H1 (cell line): Measurements from ENCODE around the gene KRT17. TPM values are rescaled to one million over a fixed set of nuclear protein-coding genes. Genes with fewer than 3 reads are reported as not detected.

Experiments
- ASH2L ChIP-seq: fragments of 200-600, 300-600 bp; sonication (generic); IDR thresholded peaks from one replicate; pipeline ENCODE4 v1.7.1; 2017; ENCODE audit warnings: low read length
- CHD7 ChIP-seq: fragments of 300-600 bp; sonication (generic); IDR thresholded peaks from 2 replicates; pipeline ENCODE4 v1.7.1; 2012; ENCODE audit warnings: low read length, moderate library complexity, mild to moderate bottlenecking, inconsistent platforms; ENCODE audit not compliant: insufficient replicate concordance
- EZH2 ChIP-seq: fragments of 200-600 bp; sonication (generic); IDR thresholded peaks from 2 replicates; pipeline ENCODE4 v1.7.1; 2012; ENCODE audit warnings: low read depth, mild to moderate bottlenecking, moderate library complexity, low read length, inconsistent platforms; ENCODE audit not compliant: severe bottlenecking
- FOSL1 ChIP-seq: IDR thresholded peaks from 2 replicates; pipeline ENCODE4 v1.6.1; 2011; ENCODE audit warnings: mild to moderate bottlenecking, low read depth, low read length, moderate library complexity; ENCODE audit not compliant: insufficient read depth
- MAFK ChIP-seq: IDR thresholded peaks from 2 replicates; pipeline ENCODE4 v1.6.1; 2012; ENCODE audit warnings: low read depth, mild to moderate bottlenecking, improper control_type of control experiment, low read length
- MAX ChIP-seq: IDR thresholded peaks from 2 replicates; pipeline ENCODE4 v1.6.1; 2012; ENCODE audit warnings: inconsistent platforms
- RAD21 ChIP-seq, 2 experiments: IDR thresholded peaks in 1 of 2; conservative IDR thresholded peaks in 1 of 2; 2 replicates each; pipeline ENCODE4 v1.6.1; 2011; ENCODE audit warnings: low read depth in 2 of 2, low read length in 2 of 2, improper control_type of control experiment in 1 of 2, inconsistent platforms in 1 of 2, mild to moderate bottlenecking in 1 of 2, moderate library complexity in 1 of 2
- RBBP5 ChIP-seq: IDR thresholded peaks from 2 replicates; pipeline ENCODE4 v1.7.1; 2012; ENCODE audit warnings: low read depth, mild to moderate bottlenecking, inconsistent platforms, low read length, moderate library complexity, borderline replicate concordance
- SP1 ChIP-seq: IDR thresholded peaks from 2 replicates; pipeline ENCODE4 v1.6.1; 2011; ENCODE audit warnings: low read depth, low read length
- TCF12 ChIP-seq: IDR thresholded peaks from 2 replicates; pipeline ENCODE4 v1.6.1; 2011; ENCODE audit warnings: low read depth, mild to moderate bottlenecking, low read length
- ZNF274 ChIP-seq: IDR thresholded peaks from 2 replicates; pipeline ENCODE4 v1.7.0; 2012; ENCODE audit warnings: low read length, borderline replicate concordance; ENCODE audit errors: extremely low read depth
- polyA plus RNA-seq, 7 experiments: library from polyadenylated mRNA; depleted of rRNA in 3 of 7; stranded (reverse) in 5 of 7; unstranded in 2 of 7; fragments of >200 nt in 5 of 7; fragments of 200-250 nt in 2 of 7; gene quantifications; 1 replicate in 5 of 7; 2 replicates in 1 of 7; 4 replicates in 1 of 7; pipeline versions ENCODE4 v1.2.1 to v1.2.3, GENCODE V29; 2011 to 2013; ENCODE audit warnings: missing spikeins in 2 of 7, mixed read lengths in 2 of 7
- total RNA-seq: library from RNA; stranded (reverse); fragmentation: NEBNext Ultra II Directional; extraction: Animal tissue kit (Norgen Biotek cat#: 25700); gene quantifications from 2 replicates; pipeline ENCODE4 v1.2.1, GENCODE V29; 2021

KRT17 gene
- total and polyA plus RNA-seq, 2 of the 8 experiments (the other 6 are each of a cell fraction or from before 2014, with no cell fraction given): 0.50 to 0.95 TPM

GRCh38 chr17:41615454-41615853 is 8.9 kb downstream of the KRT17 start (continued):
- TF ChIP-seq EZH2: no peak
- no peak for TF ChIP-seq ASH2L
- peak; percentile 13 to 29; a peak in 3 of 4 replicates for TF ChIP-seq RAD21 (IDR thresholded peaks at IDR 0.05 in 1 of 2, conservative IDR thresholded peaks at IDR 0.05 in 1 of 2; ENCODE audit: low read depth in 2 of 2, low read length in 2 of 2)
- TF ChIP-seq SP1: no peak
- TF ChIP-seq RBBP5: no peak
- TF ChIP-seq MAFK: no peak
- TF ChIP-seq MAX: peak; percentile 75; the same call in 1 of the 2 replicates
- TF ChIP-seq ZNF274: no peak
- TF ChIP-seq TCF12: no peak
- TF ChIP-seq CHD7: no peak
- TF ChIP-seq FOSL1: no peak
- TF ChIP-seq, all 59 proteins: peak for 3
